Activated CD8-positive, alpha-beta T cell treated with anti-CD3 and anti-CD28 coated beads for 36 hours (primary cell): Measurements from ENCODE around the gene BORCS5. TPM values are rescaled to one million over a fixed set of nuclear protein-coding genes. Genes with fewer than 3 reads are reported as not detected.
"Not testable (repeated sequence)": the region's sequence is repeated elsewhere in the genome, so short reads cannot be mapped to it uniquely, and the experiment has no call there.

ENCODE experiments used
- ATAC-seq: fragments of 200-7000 bp; cut with Tn5 transposase; one replicate; pipeline ENCODE4 v1.10.0; 2021; ENCODE audit warnings: mild to moderate bottlenecking, moderate library complexity
- CTCF ChIA-PET: fragments of 350-600 bp; sonication (Branson Sonifier 250); formaldehyde crosslinking; loops from one replicate; lab custom pipeline; 2021; ENCODE audit warnings: antibody characterized with exemption; lab: Charles Lee
- POLR2A ChIA-PET: fragments of 350-600 bp; sonication (Branson Sonifier 250); formaldehyde crosslinking; loops from one replicate; lab custom pipeline; 2021; ENCODE audit warnings: antibody characterized with exemption; lab: Charles Lee
- DNase-seq: peaks from one replicate; pipeline ENCODE4 v3.0.0-alpha.2; 2020
- H3K27ac Mint-ChIP-seq: one replicate; pipeline ENCODE4 v1.8.0; 2021; ENCODE audit warnings: mild to moderate bottlenecking, mixed read lengths
- H3K27me3 Mint-ChIP-seq: one replicate; pipeline ENCODE4 v1.8.0; 2021; ENCODE audit warnings: mixed read lengths
- H3K36me3 Mint-ChIP-seq: one replicate; pipeline ENCODE4 v1.8.0; 2021; ENCODE audit warnings: low read depth, mixed read lengths
- H3K4me1 Mint-ChIP-seq: one replicate; pipeline ENCODE4 v1.8.0; 2021; ENCODE audit warnings: low read depth, mixed read lengths
- H3K4me3 Mint-ChIP-seq: one replicate; pipeline ENCODE4 v1.8.0; 2021; ENCODE audit warnings: mild to moderate bottlenecking, moderate library complexity, mixed read lengths
- H3K9me3 Mint-ChIP-seq: one replicate; pipeline ENCODE4 v1.8.0; 2021; ENCODE audit warnings: mixed read lengths
- CTCF ChIP-seq: fragments of 200-600 bp; IDR thresholded peaks from one replicate; pipeline ENCODE4 v1.8.0; 2022; ENCODE audit warnings: antibody characterized with exemption, mild to moderate bottlenecking
- intact Hi-C: fragments of 100-400 bp; cut with micrococcal nuclease; formaldehyde crosslinking; loops from one replicate; pipeline ENCODE4 v1.10.0; 2022
- total RNA-seq, 2 experiments: library from RNA; stranded (reverse); gene quantifications; one replicate each; pipeline ENCODE4 v1.2.3, GENCODE V29; 2021

Gene BORCS5
- total RNA-seq, 2 experiments from 2014 or later = 31.5 to 32.9 TPM

- intact Hi-C loops = no loop called here
- no peak for DNase-seq
- no peak for TF ChIP-seq CTCF
- peak overlapping the region; percentile 14 for H3K27ac Mint-ChIP-seq
- peaks cover 73% of the 10 kb centered on the region for H3K36me3 Mint-ChIP-seq
- H3K27me3 Mint-ChIP-seq = no peaks in the 10 kb centered on the region
- ATAC-seq = no peak
- ChIA-PET POLR2A (no interaction called here), CTCF (no interaction called here)
- peaks cover 66% of the 10 kb centered on the region for H3K4me1 Mint-ChIP-seq
- H3K9me3 Mint-ChIP-seq = no peaks in the 10 kb centered on the region
- no peak overlapping the region for H3K4me3 Mint-ChIP-seq
Measured at GRCh38 chr12:12469386-12469785, 112.5 kb downstream of the BORCS5 start.

- intact Hi-C loops = no loop called here
- Mint-ChIP-seq H3K4me3 (no peak overlapping the region), H3K36me3 (peaks cover 79% of the 10 kb centered on the region), H3K27ac (no peak overlapping the region), H3K9me3 (no peaks in the 10 kb centered on the region), H3K4me1 (peaks cover 67% of the 10 kb centered on the region), H3K27me3 (no peaks in the 10 kb centered on the region)
- TF ChIP-seq CTCF = no peak
- POLR2A ChIA-PET = interaction anchor here (0.8 kb wide), 1 partner anchor 29 kb away, joined by 3 read pairs; no protein-coding TSS in a partner anchor
- CTCF ChIA-PET = interaction anchor here (1.5 kb wide), 1 partner anchor 94 kb away, joined by 3 read pairs; no protein-coding TSS in a partner anchor
- ATAC-seq (no peak), DNase-seq (no peak)
Measured at GRCh38 chr12:12470751-12471306, 114.0 kb downstream of the BORCS5 start.

GRCh38 chr12:12471982-12472961 lies 115.4 kb downstream of the BORCS5 start:
- ATAC-seq, H3K27me3 Mint-ChIP-seq, H3K4me3 Mint-ChIP-seq, H3K9me3 Mint-ChIP-seq, DNase-seq, intact Hi-C loops, H3K27ac Mint-ChIP-seq: not testable (repeated sequence)
- ChIA-PET POLR2A (interaction anchor here (0.8 kb wide), 1 partner anchor 115 kb away, joined by 3 read pairs; the partner anchor contains the start of gene BORCS5), CTCF (interaction anchor here (1.3 to 1.5 kb wide), 2 partner anchors 9 to 95 kb away, joined by 3 to 4 read pairs; no protein-coding TSS in a partner anchor)
- peaks cover 59% of the 10 kb centered on the region for H3K4me1 Mint-ChIP-seq
- H3K36me3 Mint-ChIP-seq = peaks cover 78% of the 10 kb centered on the region

GRCh38 chr12:12473223-12473622 lies 116.3 kb downstream of the BORCS5 start:
- Mint-ChIP-seq H3K4me1 (peaks cover 49% of the 10 kb centered on the region), H3K36me3 (peaks cover 78% of the 10 kb centered on the region), H3K27ac (peak overlapping the region; percentile 99), H3K27me3 (no peaks in the 10 kb centered on the region), H3K4me3 (no peak overlapping the region), H3K9me3 (no peaks in the 10 kb centered on the region)
- ChIA-PET POLR2A (interaction anchor here (1.7 to 2.0 kb wide), 3 partner anchors 8 to 86 kb away, joined by 6 to 9 read pairs (median 9); no protein-coding TSS in a partner anchor), CTCF (interaction anchor here (1.1 to 2.1 kb wide), 8 partner anchors 10 to 241 kb away, joined by 3 to 14 read pairs (median 5); no protein-coding TSS in a partner anchor)
- no peak for TF ChIP-seq CTCF
- intact Hi-C loops = no loop called here
- DNase-seq (no peak), ATAC-seq (no peak)

- intact Hi-C loops = no loop called here
- ChIA-PET CTCF (interaction anchor here (0.8 to 2.1 kb wide), 15 partner anchors 13 to 262 kb away, joined by 3 to 14 read pairs (median 5); partner anchors contain the start of gene DUSP16), POLR2A (interaction anchor here (0.8 to 2.5 kb wide), 12 partner anchors 9 to 97 kb away, joined by 3 to 15 read pairs (median 4); no protein-coding TSS in a partner anchor)
- TF ChIP-seq CTCF = no peak
- Mint-ChIP-seq H3K36me3 (peaks cover 78% of the 10 kb centered on the region), H3K4me1 (peaks cover 55% of the 10 kb centered on the region), H3K9me3 (no peaks in the 10 kb centered on the region), H3K27ac (peak overlapping the region; percentile 99), H3K27me3 (no peaks in the 10 kb centered on the region), H3K4me3 (peak overlapping the region; percentile 51)
- peak; percentile 62 for ATAC-seq
- DNase-seq = peak; percentile 69
Measured at GRCh38 chr12:12474471-12474928, 117.6 kb downstream of the BORCS5 start.
